ENCODE data around the gene OR4B1. TPM values are rescaled to one million over a fixed set of nuclear protein-coding genes. Genes with fewer than 3 reads are reported as not detected.
"Not testable (repeated sequence)": the region's sequence is repeated elsewhere in the genome, so short reads cannot be mapped to it uniquely, and the experiment has no call there.

OR4B1 gene
- total and polyA plus RNA-seq, 3 experiments from 2014 or later, result not detected

GRCh38 chr11:48177661-48178060 is 38.9 kb upstream of the OR4B1 start:
- H3K4me3 ChIP-seq (ENCODE audit: low read length), result no peak overlapping the region
- no peaks in the 10 kb centered on the region for H3K36me3 Mint-ChIP-seq
- peaks cover 0 to 4% of the 10 kb centered on the region in 2 donors for H3K27me3 Mint-ChIP-seq
- H3K36me3 ChIP-seq (ENCODE audit: insufficient read depth, low read length), result no peaks in the 10 kb centered on the region
- no peaks in the 10 kb centered on the region for H3K4me1 ChIP-seq (ENCODE audit: insufficient read depth, low read length)
- H3K27ac Mint-ChIP-seq, result no peak overlapping the region
- DNase-seq, result no peak
- H3K4me3 Mint-ChIP-seq, result no peak overlapping the region
- no peaks in the 10 kb centered on the region for H3K27me3 ChIP-seq (ENCODE audit: insufficient read depth, low read length, poor library complexity, severe bottlenecking)
- H3K27ac ChIP-seq (ENCODE audit: low read depth, low read length), result no peak overlapping the region
- H3K4me1 Mint-ChIP-seq, result peaks cover 6 to 11% (median 11%) of the 10 kb centered on the region in 3 donors
- H3K9me3 ChIP-seq (ENCODE audit: low read length), result no peaks in the 10 kb centered on the region
- CTCF ChIA-PET, result no interaction called here
- POLR2A ChIA-PET, result no interaction called here
- peaks cover 0 to 2% (median 0%) of the 10 kb centered on the region in 5 donors for H3K9me3 Mint-ChIP-seq

DNA sequence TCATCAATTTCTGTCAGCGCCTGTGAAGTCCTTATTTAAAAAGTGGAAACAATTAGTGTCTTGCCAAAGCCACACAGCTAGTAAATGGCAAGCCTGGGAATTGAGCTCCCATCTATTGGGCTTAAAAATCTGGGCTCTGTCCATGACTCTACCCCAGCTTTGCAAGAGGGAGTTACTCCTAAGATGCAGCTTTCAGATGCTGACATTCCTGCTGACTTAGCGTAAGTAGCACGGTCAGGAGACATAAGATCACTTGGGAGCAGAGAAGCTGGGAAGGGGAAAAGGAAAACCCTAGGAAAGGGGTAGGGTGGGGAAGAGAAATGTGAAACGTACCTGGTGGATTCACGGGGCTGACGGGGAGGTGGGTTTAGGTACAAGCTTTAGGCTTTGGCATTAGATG is 36.0 kb upstream of the OR4B1 start:
- no peaks in the 10 kb centered on the region for H3K4me1 ChIP-seq (ENCODE audit: insufficient read depth, low read length)
- no peaks in the 10 kb centered on the region for H3K4me1 Mint-ChIP-seq
- H3K27me3 Mint-ChIP-seq, result peaks cover 0 to 2% of the 10 kb centered on the region in 2 donors
- DNase-seq, result no peak
- H3K9me3 Mint-ChIP-seq, result peaks cover 0 to 2% (median 0%) of the 10 kb centered on the region in 5 donors
- no peaks in the 10 kb centered on the region for H3K36me3 ChIP-seq (ENCODE audit: insufficient read depth, low read length)
- ChIA-PET POLR2A (no interaction called here), CTCF (no interaction called here)
- no peaks in the 10 kb centered on the region for H3K27me3 ChIP-seq (ENCODE audit: insufficient read depth, low read length, poor library complexity, severe bottlenecking)
- H3K27ac Mint-ChIP-seq, result peak overlapping the region in 1 of 8 donors; percentile 70
- H3K36me3 Mint-ChIP-seq, result peaks cover 0 to 3% (median 0%) of the 10 kb centered on the region in 3 donors
- H3K9me3 ChIP-seq (ENCODE audit: low read length), result no peaks in the 10 kb centered on the region
- no peak overlapping the region for H3K27ac ChIP-seq (ENCODE audit: low read depth, low read length)
- no peak overlapping the region for H3K4me3 ChIP-seq (ENCODE audit: low read length)
- H3K4me3 Mint-ChIP-seq, result no peak overlapping the region

DNA sequence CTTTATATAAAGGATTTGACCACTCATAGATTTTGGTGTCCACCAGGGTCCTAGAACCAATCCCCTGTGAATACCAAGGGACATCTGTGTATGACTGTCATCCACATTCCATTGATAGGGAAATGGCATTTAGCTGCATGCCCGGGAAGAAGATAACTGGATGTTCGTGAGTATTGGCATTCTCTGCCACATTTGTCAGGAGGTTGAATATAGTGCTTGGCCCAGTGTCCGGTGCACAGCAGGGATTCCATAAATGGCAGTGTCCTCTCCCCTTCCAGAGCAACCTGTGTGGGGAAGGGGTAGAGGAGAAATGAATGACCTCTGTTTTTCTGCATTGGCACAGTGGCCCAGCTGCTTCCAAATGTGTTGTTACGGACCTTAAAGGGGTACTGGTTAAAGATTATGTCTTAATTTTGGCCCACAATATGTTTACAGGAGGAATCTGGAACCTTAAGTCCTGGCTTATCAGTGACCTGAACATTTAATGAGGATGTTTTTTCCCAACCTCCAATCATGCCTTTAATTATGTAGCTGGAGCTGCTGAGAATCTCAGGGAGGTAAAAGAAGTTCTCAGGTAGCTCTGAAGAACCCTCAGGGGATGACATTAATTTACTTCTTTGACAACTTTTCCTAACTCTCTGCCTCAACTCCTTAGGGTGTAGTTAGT is 33.6 kb upstream of the OR4B1 start:
- POLR2A ChIA-PET, result no interaction called here
- Histone ChIP-seq H3K27me3 (ENCODE audit: insufficient read depth, low read length, poor library complexity, severe bottlenecking) (no peaks in the 10 kb centered on the region), H3K36me3 (ENCODE audit: insufficient read depth, low read length) (no peaks in the 10 kb centered on the region), H3K27ac (ENCODE audit: low read depth, low read length) (no peak overlapping the region), H3K9me3 (ENCODE audit: low read length) (no peaks in the 10 kb centered on the region), H3K4me1 (ENCODE audit: insufficient read depth, low read length) (no peaks in the 10 kb centered on the region), H3K4me3 (ENCODE audit: low read length) (no peak overlapping the region)
- H3K9me3 Mint-ChIP-seq, result peaks cover 0 to 6% (median 0%) of the 10 kb centered on the region in 5 donors
- no peaks in the 10 kb centered on the region for H3K4me1 Mint-ChIP-seq
- peak overlapping the region in 1 of 8 donors; percentile 19 for H3K27ac Mint-ChIP-seq
- no peak for DNase-seq
- CTCF ChIA-PET, result interaction anchor here (1.3 kb wide), 1 partner anchor 11 kb away, joined by 4 read pairs; no protein-coding TSS in a partner anchor
- peaks cover 0 to 3% (median 0%) of the 10 kb centered on the region in 3 donors for H3K36me3 Mint-ChIP-seq
- H3K4me3 Mint-ChIP-seq, result no peak overlapping the region
- peaks cover 0 to 4% of the 10 kb centered on the region in 2 donors for H3K27me3 Mint-ChIP-seq

GRCh38 chr11:48184452-48184851 is 32.2 kb upstream of the OR4B1 start:
- POLR2A ChIA-PET, result no interaction called here
- CTCF ChIA-PET, result interaction anchor here (1.3 kb wide), 1 partner anchor 12 kb away, joined by 4 read pairs; no protein-coding TSS in a partner anchor
- peaks cover 5 to 6% of the 10 kb centered on the region in 2 donors for H3K27me3 Mint-ChIP-seq

DNA sequence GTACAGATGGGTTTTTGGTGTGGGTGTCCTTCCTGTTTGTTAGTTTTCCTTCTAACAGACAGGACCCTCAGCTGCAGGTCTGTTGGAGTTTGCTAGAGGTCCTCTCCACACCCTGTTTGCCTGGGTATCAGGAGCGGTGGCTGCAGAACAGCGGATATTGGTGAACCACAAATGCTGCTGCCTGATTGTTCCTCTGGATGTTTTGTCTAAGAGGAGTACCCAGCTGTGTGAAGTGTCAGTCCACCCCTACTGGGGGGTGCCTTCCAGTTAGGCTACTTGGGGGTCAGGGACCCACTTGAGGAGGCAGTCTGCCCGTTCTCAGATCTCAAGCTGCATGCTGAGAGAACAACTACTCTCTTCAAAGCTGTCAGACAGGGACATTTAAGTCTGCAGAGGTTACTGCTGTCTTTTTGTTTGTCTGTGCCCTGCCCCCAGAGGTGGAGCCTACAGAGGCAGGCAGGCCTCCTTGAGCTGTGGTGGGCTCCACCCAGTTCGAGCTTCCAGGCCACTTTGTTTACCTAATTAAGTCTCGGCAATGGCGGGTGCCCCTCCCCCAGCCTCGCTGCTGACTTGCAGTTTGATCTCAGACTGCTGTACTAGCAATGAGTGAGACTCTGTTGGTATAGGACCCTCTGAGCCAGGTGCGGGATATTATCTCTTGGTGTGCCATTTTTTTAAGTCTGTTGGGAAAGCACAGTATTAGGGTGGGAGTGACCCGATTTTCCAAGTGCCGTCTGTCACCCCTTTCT is 25.5 kb upstream of the OR4B1 start:
- H3K36me3 Mint-ChIP-seq; H3K36me3 ChIP-seq (ENCODE audit: insufficient read depth, low read length); H3K27me3 ChIP-seq (ENCODE audit: insufficient read depth, low read length, poor library complexity, severe bottlenecking); H3K9me3 ChIP-seq (ENCODE audit: low read length); CTCF ChIA-PET; H3K4me1 ChIP-seq (ENCODE audit: insufficient read depth, low read length); H3K4me3 ChIP-seq (ENCODE audit: low read length): not testable (repeated sequence)
- DNase-seq, result peak in 4 of 5 donors; percentile 14 to 74 (median 58)
- POLR2A ChIA-PET, result interaction anchor here (0.8 kb wide), 1 partner anchor 626 kb away, joined by 11 read pairs; no protein-coding TSS in a partner anchor
- Mint-ChIP-seq H3K4me3 (peak overlapping the region; percentile 6 to 82 (median 77)), H3K27ac (peak overlapping the region; percentile 32 to 93 (median 85)), H3K9me3 (peaks cover 10 to 36% (median 32%) of the 10 kb centered on the region in 5 donors), H3K4me1 (peaks cover 24 to 29% (median 24%) of the 10 kb centered on the region in 3 donors), H3K27me3 (peaks cover 4 to 21% of the 10 kb centered on the region in 2 donors)
- peak overlapping the region; percentile 16 for H3K27ac ChIP-seq (ENCODE audit: low read depth, low read length)

More at GRCh38 chr11:48184452-48184851, 32.2 kb upstream of the OR4B1 start:
- peak overlapping the region in 1 of 8 donors; percentile 61 for H3K27ac Mint-ChIP-seq
- H3K27ac ChIP-seq (ENCODE audit: low read depth, low read length), result no peak overlapping the region
- no peak overlapping the region for H3K4me3 Mint-ChIP-seq
- no peaks in the 10 kb centered on the region for H3K27me3 ChIP-seq (ENCODE audit: insufficient read depth, low read length, poor library complexity, severe bottlenecking)
- DNase-seq, result no peak
- peaks cover 0 to 16% (median 6%) of the 10 kb centered on the region in 5 donors for H3K9me3 Mint-ChIP-seq
- H3K36me3 ChIP-seq (ENCODE audit: insufficient read depth, low read length), result no peaks in the 10 kb centered on the region
- peaks cover 0 to 2% (median 2%) of the 10 kb centered on the region in 3 donors for H3K4me1 Mint-ChIP-seq
- no peak overlapping the region for H3K4me3 ChIP-seq (ENCODE audit: low read length)
- no peaks in the 10 kb centered on the region for H3K4me1 ChIP-seq (ENCODE audit: insufficient read depth, low read length)
- peaks cover 0 to 3% (median 0%) of the 10 kb centered on the region in 3 donors for H3K36me3 Mint-ChIP-seq
- no peaks in the 10 kb centered on the region for H3K9me3 ChIP-seq (ENCODE audit: low read length)

GRCh38 chr11:48193876-48194275 is 22.7 kb upstream of the OR4B1 start:
- Histone ChIP-seq H3K4me1 (ENCODE audit: insufficient read depth, low read length) (peaks cover 4% of the 10 kb centered on the region), H3K27me3 (ENCODE audit: insufficient read depth, low read length, poor library complexity, severe bottlenecking) (no peaks in the 10 kb centered on the region), H3K4me3 (ENCODE audit: low read length) (no peak overlapping the region), H3K27ac (ENCODE audit: low read depth, low read length) (no peak overlapping the region), H3K36me3 (ENCODE audit: insufficient read depth, low read length) (no peaks in the 10 kb centered on the region), H3K9me3 (ENCODE audit: low read length) (no peaks in the 10 kb centered on the region)
- DNase-seq, result no peak
- H3K36me3 Mint-ChIP-seq, result peaks cover 0 to 17% (median 2%) of the 10 kb centered on the region in 3 donors
- H3K4me3 Mint-ChIP-seq, result no peak overlapping the region
- no peak overlapping the region for H3K27ac Mint-ChIP-seq
- H3K27me3 Mint-ChIP-seq, result peaks cover 5 to 33% of the 10 kb centered on the region in 2 donors
- CTCF ChIA-PET, result no interaction called here
- peaks cover 24 to 29% (median 24%) of the 10 kb centered on the region in 3 donors for H3K4me1 Mint-ChIP-seq
- POLR2A ChIA-PET, result no interaction called here
- peaks cover 18 to 42% (median 36%) of the 10 kb centered on the region in 5 donors for H3K9me3 Mint-ChIP-seq

DNA sequence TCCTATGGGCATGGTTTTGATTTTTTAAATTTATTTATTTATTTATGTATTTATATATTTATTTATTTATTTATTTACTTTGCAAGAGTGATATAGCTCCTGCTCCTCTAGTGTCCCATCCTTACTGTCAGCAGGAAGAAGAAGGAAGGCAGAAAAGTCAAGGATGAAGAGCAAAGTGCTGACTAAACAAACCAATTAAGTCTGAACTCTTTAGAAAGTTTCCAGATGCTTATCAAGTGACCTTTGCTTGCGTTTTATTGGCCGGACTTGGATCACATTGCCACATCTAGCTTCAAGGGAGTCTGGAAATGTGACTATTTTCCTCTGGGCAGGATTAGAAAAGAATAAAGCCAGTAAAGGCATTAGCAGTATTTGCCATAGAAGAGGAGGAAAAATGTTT is 8.7 kb upstream of the OR4B1 start:
- DNase-seq, result no peak
- H3K4me1 Mint-ChIP-seq, result no peaks in the 10 kb centered on the region
- H3K9me3 Mint-ChIP-seq, result peaks cover 0 to 4% (median 0%) of the 10 kb centered on the region in 5 donors
- peaks cover 1 to 43% of the 10 kb centered on the region in 2 donors for H3K27me3 Mint-ChIP-seq
- Histone ChIP-seq H3K27me3 (ENCODE audit: insufficient read depth, low read length, poor library complexity, severe bottlenecking) (no peaks in the 10 kb centered on the region), H3K36me3 (ENCODE audit: insufficient read depth, low read length) (no peaks in the 10 kb centered on the region), H3K4me1 (ENCODE audit: insufficient read depth, low read length) (no peaks in the 10 kb centered on the region), H3K4me3 (ENCODE audit: low read length) (no peak overlapping the region), H3K9me3 (ENCODE audit: low read length) (no peaks in the 10 kb centered on the region), H3K27ac (ENCODE audit: low read depth, low read length) (no peak overlapping the region)
- POLR2A ChIA-PET, result no interaction called here
- no peak overlapping the region for H3K4me3 Mint-ChIP-seq
- no peak overlapping the region for H3K27ac Mint-ChIP-seq
- CTCF ChIA-PET, result no interaction called here
- no peaks in the 10 kb centered on the region for H3K36me3 Mint-ChIP-seq

DNA sequence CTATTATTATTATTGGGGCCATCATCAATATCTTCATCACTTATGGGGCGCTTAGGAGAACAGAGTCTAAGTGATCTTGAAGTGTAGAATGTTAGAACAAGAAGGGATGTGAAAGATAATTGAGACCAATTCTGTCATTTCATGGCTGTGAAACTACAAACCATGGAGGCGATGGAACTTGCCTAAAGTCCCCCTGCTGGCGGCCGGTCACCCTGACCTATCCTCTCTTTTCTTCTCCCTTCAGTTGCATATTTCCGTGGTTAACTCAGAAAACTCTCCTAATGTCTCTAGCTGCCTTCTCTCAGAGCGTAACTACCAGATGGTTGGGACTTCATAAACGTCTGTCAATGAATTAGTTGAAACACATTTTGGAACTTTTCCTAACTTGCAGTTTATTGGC is 6.6 kb upstream of the OR4B1 start:
- Mint-ChIP-seq H3K4me1 (peaks cover 0 to 1% (median 0%) of the 10 kb centered on the region in 3 donors), H3K9me3 (no peaks in the 10 kb centered on the region), H3K4me3 (no peak overlapping the region), H3K36me3 (no peaks in the 10 kb centered on the region), H3K27me3 (peaks cover 8 to 40% of the 10 kb centered on the region in 2 donors), H3K27ac (no peak overlapping the region)
- ChIA-PET POLR2A (no interaction called here), CTCF (no interaction called here)
- Histone ChIP-seq H3K27me3 (ENCODE audit: insufficient read depth, low read length, poor library complexity, severe bottlenecking) (no peaks in the 10 kb centered on the region), H3K4me3 (ENCODE audit: low read length) (no peak overlapping the region), H3K9me3 (ENCODE audit: low read length) (no peaks in the 10 kb centered on the region), H3K4me1 (ENCODE audit: insufficient read depth, low read length) (no peaks in the 10 kb centered on the region), H3K27ac (ENCODE audit: low read depth, low read length) (no peak overlapping the region), H3K36me3 (ENCODE audit: insufficient read depth, low read length) (no peaks in the 10 kb centered on the region)
- no peak for DNase-seq
